Sigmoid colon (tissue), 3 donors: ENCODE data around the gene SMIM31.

ENCODE experiments used
- POLR2A ChIP-seq, 2 donors: fragments of 450-650 bp; IDR thresholded peaks; one replicate each; pipeline ENCODE4 v1.6.1; 2016; ENCODE audit warnings: antibody characterized with exemption in 2 of 2, mild to moderate bottlenecking in 2 of 2, moderate library complexity in 2 of 2
- TF ChIP-seq, protein P1 (sequence below), 4 experiments: fragments of 450-650 bp in 3 of 4; fragments of 200-600 bp in 1 of 4; IDR thresholded peaks; one replicate each; pipeline ENCODE4 v1.5.1; 2016 to 2019; ENCODE audit warnings: antibody characterized with exemption in 4 of 4, mild to moderate bottlenecking in 3 of 4, moderate library complexity in 2 of 4

DNA sequence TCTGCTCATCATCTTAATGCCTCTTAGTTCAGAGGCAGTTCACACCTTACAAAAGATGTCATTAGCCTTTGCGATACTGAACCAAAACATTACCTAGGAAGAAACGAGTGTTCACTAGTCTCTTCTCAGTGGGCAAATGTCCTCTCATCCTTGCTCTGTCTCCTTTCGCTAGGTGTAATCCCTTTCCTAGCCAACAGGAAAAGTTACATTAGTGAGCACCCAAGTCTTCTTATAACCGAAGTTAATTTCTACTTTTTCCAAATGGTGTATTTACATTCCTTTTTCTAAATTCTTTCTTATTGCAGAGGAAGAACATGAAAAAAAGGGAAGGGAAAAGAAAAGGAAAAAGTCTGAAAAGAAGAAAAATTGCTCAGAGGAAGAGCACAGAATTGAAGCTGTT is 46.9 kb downstream of the SMIM31 start:
- TF ChIP-seq, protein P1, sequence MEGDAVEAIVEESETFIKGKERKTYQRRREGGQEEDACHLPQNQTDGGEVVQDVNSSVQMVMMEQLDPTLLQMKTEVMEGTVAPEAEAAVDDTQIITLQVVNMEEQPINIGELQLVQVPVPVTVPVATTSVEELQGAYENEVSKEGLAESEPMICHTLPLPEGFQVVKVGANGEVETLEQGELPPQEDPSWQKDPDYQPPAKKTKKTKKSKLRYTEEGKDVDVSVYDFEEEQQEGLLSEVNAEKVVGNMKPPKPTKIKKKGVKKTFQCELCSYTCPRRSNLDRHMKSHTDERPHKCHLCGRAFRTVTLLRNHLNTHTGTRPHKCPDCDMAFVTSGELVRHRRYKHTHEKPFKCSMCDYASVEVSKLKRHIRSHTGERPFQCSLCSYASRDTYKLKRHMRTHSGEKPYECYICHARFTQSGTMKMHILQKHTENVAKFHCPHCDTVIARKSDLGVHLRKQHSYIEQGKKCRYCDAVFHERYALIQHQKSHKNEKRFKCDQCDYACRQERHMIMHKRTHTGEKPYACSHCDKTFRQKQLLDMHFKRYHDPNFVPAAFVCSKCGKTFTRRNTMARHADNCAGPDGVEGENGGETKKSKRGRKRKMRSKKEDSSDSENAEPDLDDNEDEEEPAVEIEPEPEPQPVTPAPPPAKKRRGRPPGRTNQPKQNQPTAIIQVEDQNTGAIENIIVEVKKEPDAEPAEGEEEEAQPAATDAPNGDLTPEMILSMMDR (IDR thresholded peaks at IDR 0.05), result no peak
- no peak for TF ChIP-seq POLR2A (IDR thresholded peaks at IDR 0.05)
